Liver (tissue), 9 donors: Measurements from ENCODE around the gene PGD. TPM values are rescaled to one million over a fixed set of nuclear protein-coding genes. Genes with fewer than 3 reads are reported as not detected.

Experiments
- DNase-seq: peaks from one replicate; pipeline ENCODE4 v3.0.0-alpha.2; 2017; ENCODE audit warnings: low spot score
- H3K27ac ChIP-seq, 2 donors: one replicate each; pipeline ENCODE4 v1.7.0; 2013; ENCODE audit warnings: inconsistent platforms in 2 of 2, low read length in 2 of 2, control low read depth in 1 of 2, low read depth in 1 of 2, mild to moderate bottlenecking in 1 of 2
- H3K27me3 ChIP-seq, 4 donors: one replicate each; pipeline versions ENCODE4 v1.6.1 to v1.7.0; 2013; ENCODE audit warnings: low read length in 3 of 4, inconsistent platforms in 1 of 4, mild to moderate bottlenecking in 1 of 4, moderate library complexity in 1 of 4; ENCODE audit not compliant: control insufficient read depth in 4 of 4, insufficient read depth in 4 of 4
- H3K36me3 ChIP-seq, 4 donors: one replicate each; pipeline versions ENCODE4 v1.6.1 to v1.7.0; 2013; ENCODE audit warnings: low read length in 3 of 4, mild to moderate bottlenecking in 3 of 4, low read depth in 1 of 4, moderate library complexity in 1 of 4; ENCODE audit not compliant: control insufficient read depth in 4 of 4, insufficient read depth in 3 of 4
- H3K4me1 ChIP-seq, 4 donors: one replicate each; pipeline versions ENCODE4 v1.6.1 to v1.7.0; 2013; ENCODE audit warnings: low read length in 3 of 4, mild to moderate bottlenecking in 3 of 4, moderate library complexity in 1 of 4; ENCODE audit not compliant: control insufficient read depth in 4 of 4, insufficient read depth in 4 of 4
- H3K4me3 ChIP-seq, 3 donors: one replicate each; pipeline versions ENCODE4 v1.6.1 to v1.7.0; 2013; ENCODE audit warnings: low read length in 3 of 3, control low read depth in 1 of 3, low read depth in 1 of 3, mild to moderate bottlenecking in 1 of 3
- H3K9ac ChIP-seq, 2 donors: one replicate each; pipeline ENCODE4 v1.7.0; 2013; ENCODE audit warnings: low read length in 2 of 2, mild to moderate bottlenecking in 2 of 2, moderate library complexity in 2 of 2, control low read depth in 1 of 2, low read depth in 1 of 2
- H3K9me3 ChIP-seq, 4 donors: one replicate each; pipeline versions ENCODE4 v1.6.1 to v1.7.0; 2013; ENCODE audit warnings: low read length in 3 of 4; ENCODE audit not compliant: control insufficient read depth in 4 of 4
- CTCF ChIP-seq: fragments of 150-350 bp; IDR thresholded peaks from 2 replicates; pipeline ENCODE4 v1.5.1; 2017; ENCODE audit warnings: improper control_type of control experiment, low read depth, low read length; ENCODE audit not compliant: missing input control
- FOXA1 ChIP-seq: IDR thresholded peaks from 2 replicates; pipeline ENCODE4 v1.6.1; 2016; ENCODE audit warnings: antibody characterized with exemption
- GABPA ChIP-seq, 2 donors: IDR thresholded peaks in 1 of 2; conservative IDR thresholded peaks in 1 of 2; 2 replicates each; pipeline ENCODE4 v1.6.1; 2016; ENCODE audit warnings: antibody characterized with exemption in 2 of 2, mild to moderate bottlenecking in 1 of 2, moderate library complexity in 1 of 2
- HNF4A ChIP-seq, 2 donors: conservative IDR thresholded peaks; 2 replicates each; pipeline ENCODE4 v1.6.1; 2016; ENCODE audit warnings: antibody characterized with exemption in 2 of 2, mild to moderate bottlenecking in 2 of 2
- JUND ChIP-seq, 2 donors: IDR thresholded peaks; 2 replicates each; pipeline ENCODE4 v1.6.1; 2016; ENCODE audit warnings: antibody characterized with exemption in 2 of 2
- NR2F2 ChIP-seq: IDR thresholded peaks from 2 replicates; pipeline ENCODE4 v1.6.1; 2016; ENCODE audit warnings: antibody characterized with exemption
- RAD21 ChIP-seq, 2 donors: IDR thresholded peaks; 2 replicates each; pipeline ENCODE4 v1.6.1; 2016; ENCODE audit warnings: antibody characterized with exemption in 2 of 2, mild to moderate bottlenecking in 2 of 2
- RXRA ChIP-seq, 2 donors: IDR thresholded peaks; 2 replicates each; pipeline ENCODE4 v1.6.1; 2017 to 2018; ENCODE audit warnings: antibody characterized with exemption in 2 of 2, mild to moderate bottlenecking in 1 of 2
- TAF1 ChIP-seq: conservative IDR thresholded peaks from 2 replicates; pipeline ENCODE4 v1.6.1; 2016; ENCODE audit warnings: antibody characterized with exemption, mild to moderate bottlenecking
- WGBS: extraction: QIAGEN DNeasy Blood & Tissue Kit; methylation state at CpG from one replicate; pipeline ENCODE4 v1.1.7; 2013; 5-methylcytosine and 5-hydroxymethylcytosine counted together
- polyA plus RNA-seq, 2 donors: library from polyadenylated mRNA; stranded (reverse) in 1 of 2; unstranded in 1 of 2; fragments of 200-250 nt in 1 of 2; fragments of >200 nt in 1 of 2; fragmentation: Nextera tagmentation in 1 of 2; extraction: Ambion mirVana in 1 of 2; gene quantifications; one replicate each; pipeline versions ENCODE4 v1.2.1 to v1.2.3, GENCODE V29; 2013 to 2015
- total RNA-seq, 2 donors: library from RNA; depleted of rRNA; stranded (reverse); fragments of >200 nt; gene quantifications; one replicate each; pipeline ENCODE4 v1.2.3, GENCODE V29; 2014
- TF ChIP-seq, protein P1 (sequence below): IDR thresholded peaks from 2 replicates; pipeline ENCODE4 v1.6.1; 2016; ENCODE audit warnings: antibody characterized with exemption
- TF ChIP-seq, protein P2 (sequence below): IDR thresholded peaks from 2 replicates; pipeline ENCODE4 v1.6.1; 2016; ENCODE audit warnings: antibody characterized with exemption, mild to moderate bottlenecking
- TF ChIP-seq, protein P3 (sequence below): IDR thresholded peaks from 2 replicates; pipeline ENCODE4 v1.6.1; 2016; ENCODE audit warnings: antibody characterized with exemption
- donor health status: healthy.
- donor health status: healthy.
- donor health status: healthy.
- donor health status: healthy.
- donor health status: healthy.

PGD gene
- total and polyA plus RNA-seq, 4 donors, result 45.9 to 112 (median 70.7) TPM

DNA sequence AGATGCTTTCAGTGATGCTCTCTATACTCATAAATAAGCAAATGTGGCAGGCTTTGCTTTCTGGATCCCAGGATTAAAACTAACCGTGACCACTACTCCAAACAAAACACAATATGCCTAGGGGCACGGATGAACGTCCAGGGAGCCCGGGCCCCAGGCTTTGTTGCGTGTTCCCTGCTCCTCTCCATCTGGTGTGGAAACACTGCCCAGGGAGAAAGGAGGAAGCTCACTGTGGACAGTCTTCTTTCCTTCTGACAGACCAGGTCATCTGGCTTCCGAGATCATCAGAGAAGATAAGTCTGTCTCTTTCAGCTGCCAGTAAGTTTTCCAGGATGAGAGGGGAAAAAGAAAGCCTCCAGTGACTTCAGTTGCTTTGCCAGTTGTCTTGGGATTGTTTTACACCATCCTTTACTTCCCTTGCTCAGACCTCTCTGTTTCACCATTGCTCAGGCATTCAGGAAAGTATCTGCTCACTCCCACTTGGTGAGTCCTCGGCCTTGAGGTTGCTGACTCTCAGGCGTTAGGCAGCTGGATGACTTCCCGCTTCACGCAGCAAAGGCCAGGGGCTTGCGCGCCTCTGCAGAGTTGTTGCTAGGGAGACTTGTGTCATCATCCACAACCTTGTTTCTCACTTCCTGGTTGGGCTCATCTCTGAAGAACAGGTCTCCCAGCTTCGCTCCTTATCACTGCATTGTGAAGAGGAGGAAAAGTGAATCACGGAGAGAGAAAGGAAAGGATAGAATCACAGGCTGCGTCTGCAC, 20.6 kb upstream of the PGD start:
- no peak overlapping the region for H3K9ac ChIP-seq
- no peak overlapping the region for H3K4me3 ChIP-seq
- H3K27me3 ChIP-seq, result no peaks in the 10 kb centered on the region
- peaks cover 3 to 55% (median 31%) of the 10 kb centered on the region in 4 donors for H3K36me3 ChIP-seq
- TF ChIP-seq, protein P1, sequence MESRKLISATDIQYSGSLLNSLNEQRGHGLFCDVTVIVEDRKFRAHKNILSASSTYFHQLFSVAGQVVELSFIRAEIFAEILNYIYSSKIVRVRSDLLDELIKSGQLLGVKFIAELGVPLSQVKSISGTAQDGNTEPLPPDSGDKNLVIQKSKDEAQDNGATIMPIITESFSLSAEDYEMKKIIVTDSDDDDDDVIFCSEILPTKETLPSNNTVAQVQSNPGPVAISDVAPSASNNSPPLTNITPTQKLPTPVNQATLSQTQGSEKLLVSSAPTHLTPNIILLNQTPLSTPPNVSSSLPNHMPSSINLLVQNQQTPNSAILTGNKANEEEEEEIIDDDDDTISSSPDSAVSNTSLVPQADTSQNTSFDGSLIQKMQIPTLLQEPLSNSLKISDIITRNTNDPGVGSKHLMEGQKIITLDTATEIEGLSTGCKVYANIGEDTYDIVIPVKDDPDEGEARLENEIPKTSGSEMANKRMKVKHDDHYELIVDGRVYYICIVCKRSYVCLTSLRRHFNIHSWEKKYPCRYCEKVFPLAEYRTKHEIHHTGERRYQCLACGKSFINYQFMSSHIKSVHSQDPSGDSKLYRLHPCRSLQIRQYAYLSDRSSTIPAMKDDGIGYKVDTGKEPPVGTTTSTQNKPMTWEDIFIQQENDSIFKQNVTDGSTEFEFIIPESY, result no peak
- peak; percentile 59 to 77 for TF ChIP-seq RXRA (IDR thresholded peaks at IDR 0.05)
- peak overlapping the region in 1 of 2 donors; percentile 21 for H3K27ac ChIP-seq
- no peaks in the 10 kb centered on the region for H3K4me1 ChIP-seq
- no peaks in the 10 kb centered on the region for H3K9me3 ChIP-seq
- DNase-seq, result no peak
- WGBS, result 80% methylated on average over 15 of the region's 15 CpGs

GRCh38 chr1:10379101-10379620, 19.7 kb upstream of the PGD start:
- Histone ChIP-seq H3K36me3 (peaks cover 3 to 48% (median 26%) of the 10 kb centered on the region in 4 donors), H3K9ac (no peak overlapping the region), H3K4me3 (no peak overlapping the region), H3K27me3 (no peaks in the 10 kb centered on the region), H3K9me3 (no peaks in the 10 kb centered on the region), H3K27ac (no peak overlapping the region), H3K4me1 (no peaks in the 10 kb centered on the region)
- TF ChIP-seq, protein P2, sequence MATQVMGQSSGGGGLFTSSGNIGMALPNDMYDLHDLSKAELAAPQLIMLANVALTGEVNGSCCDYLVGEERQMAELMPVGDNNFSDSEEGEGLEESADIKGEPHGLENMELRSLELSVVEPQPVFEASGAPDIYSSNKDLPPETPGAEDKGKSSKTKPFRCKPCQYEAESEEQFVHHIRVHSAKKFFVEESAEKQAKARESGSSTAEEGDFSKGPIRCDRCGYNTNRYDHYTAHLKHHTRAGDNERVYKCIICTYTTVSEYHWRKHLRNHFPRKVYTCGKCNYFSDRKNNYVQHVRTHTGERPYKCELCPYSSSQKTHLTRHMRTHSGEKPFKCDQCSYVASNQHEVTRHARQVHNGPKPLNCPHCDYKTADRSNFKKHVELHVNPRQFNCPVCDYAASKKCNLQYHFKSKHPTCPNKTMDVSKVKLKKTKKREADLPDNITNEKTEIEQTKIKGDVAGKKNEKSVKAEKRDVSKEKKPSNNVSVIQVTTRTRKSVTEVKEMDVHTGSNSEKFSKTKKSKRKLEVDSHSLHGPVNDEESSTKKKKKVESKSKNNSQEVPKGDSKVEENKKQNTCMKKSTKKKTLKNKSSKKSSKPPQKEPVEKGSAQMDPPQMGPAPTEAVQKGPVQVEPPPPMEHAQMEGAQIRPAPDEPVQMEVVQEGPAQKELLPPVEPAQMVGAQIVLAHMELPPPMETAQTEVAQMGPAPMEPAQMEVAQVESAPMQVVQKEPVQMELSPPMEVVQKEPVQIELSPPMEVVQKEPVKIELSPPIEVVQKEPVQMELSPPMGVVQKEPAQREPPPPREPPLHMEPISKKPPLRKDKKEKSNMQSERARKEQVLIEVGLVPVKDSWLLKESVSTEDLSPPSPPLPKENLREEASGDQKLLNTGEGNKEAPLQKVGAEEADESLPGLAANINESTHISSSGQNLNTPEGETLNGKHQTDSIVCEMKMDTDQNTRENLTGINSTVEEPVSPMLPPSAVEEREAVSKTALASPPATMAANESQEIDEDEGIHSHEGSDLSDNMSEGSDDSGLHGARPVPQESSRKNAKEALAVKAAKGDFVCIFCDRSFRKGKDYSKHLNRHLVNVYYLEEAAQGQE, result no peak
- TF ChIP-seq TAF1 (no peak), CTCF (no peak), NR2F2 (no peak), HNF4A (conservative IDR thresholded peaks at IDR 0.05) (no peak), FOXA1 (no peak), RAD21 (IDR thresholded peaks at IDR 0.05) (no peak), GABPA (IDR thresholded peaks at IDR 0.05 in 1 of 2, conservative IDR thresholded peaks at IDR 0.05 in 1 of 2) (no peak), JUND (IDR thresholded peaks at IDR 0.05) (no peak)
- TF ChIP-seq, protein P1, result no peak
- TF ChIP-seq, protein P3, sequence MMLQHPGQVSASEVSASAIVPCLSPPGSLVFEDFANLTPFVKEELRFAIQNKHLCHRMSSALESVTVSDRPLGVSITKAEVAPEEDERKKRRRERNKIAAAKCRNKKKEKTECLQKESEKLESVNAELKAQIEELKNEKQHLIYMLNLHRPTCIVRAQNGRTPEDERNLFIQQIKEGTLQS, result no peak
- no peak for DNase-seq
- 94% methylated on average over 10 of the region's 10 CpGs for WGBS
